ENCODE results near the gene RPL10A. TPM values are rescaled to one million over a fixed set of nuclear protein-coding genes. Genes with fewer than 3 reads are reported as not detected.

Gene RPL10A
- total RNA-seq, 6 experiments from 2014 or later: 366 to 446 (median 412) TPM

- whole genome bisulfite sequencing (ENCODE audit: insufficient coverage, low coverage, low lambda C conversion rate, missing lambda C conversion rate): 92% methylated on average over 4 of the region's 6 CpGs
- TF ChIP-seq CTCF (IDR thresholded peaks at IDR 0.05) (no peak), POLR2A (IDR thresholded peaks at IDR 0.05) (no peak)
- no peaks in the 10 kb centered on the region for H3K36me3 ChIP-seq
- H3K4me3 ChIP-seq: no peak overlapping the region
- H3K9me3 ChIP-seq: no peaks in the 10 kb centered on the region
- H3K4me1 ChIP-seq: peaks cover 0 to 7% (median 3%) of the 10 kb centered on the region in 4 donors
- H3K27me3 ChIP-seq: no peaks in the 10 kb centered on the region
- no peak overlapping the region for H3K27ac ChIP-seq
- ATAC-seq (no peak), DNase-seq (no peak)
- intact Hi-C loops (cut with DNase I): no loop called here
These were observed 32.6 kb downstream of the RPL10A start for GRCh38 chr6:35500782-35501181.

GRCh38 chr6:35501784-35502183 lies 33.6 kb downstream of the RPL10A start:
- WGBS (ENCODE audit: insufficient coverage, low coverage, low lambda C conversion rate, missing lambda C conversion rate): no CpG with 5 or more reads among the region's 2 CpGs
- H3K9me3 ChIP-seq: no peaks in the 10 kb centered on the region
- TF ChIP-seq CTCF (IDR thresholded peaks at IDR 0.05): no peak
- no peak for TF ChIP-seq POLR2A (IDR thresholded peaks at IDR 0.05)
- peaks cover 0 to 7% (median 2%) of the 10 kb centered on the region in 4 donors for H3K4me1 ChIP-seq
- DNase-seq (no peak), ATAC-seq (no peak)
- H3K4me3 ChIP-seq: no peak overlapping the region
- intact Hi-C loops (cut with DNase I): no loop called here
- no peaks in the 10 kb centered on the region for H3K27me3 ChIP-seq
- no peaks in the 10 kb centered on the region for H3K36me3 ChIP-seq
- no peak overlapping the region for H3K27ac ChIP-seq

- no peak overlapping the region for H3K4me3 ChIP-seq
- H3K36me3 ChIP-seq: no peaks in the 10 kb centered on the region
- WGBS (ENCODE audit: insufficient coverage, low coverage, low lambda C conversion rate, missing lambda C conversion rate): no CpG with 5 or more reads among the region's 15 CpGs
- intact Hi-C loops (cut with DNase I): no loop called here
- H3K9me3 ChIP-seq: no peaks in the 10 kb centered on the region
- DNase-seq: no peak
- TF ChIP-seq CTCF (IDR thresholded peaks at IDR 0.05): no peak
- TF ChIP-seq POLR2A (IDR thresholded peaks at IDR 0.05): no peak
- peak in 1 of 4 donors; percentile 10 for ATAC-seq
- no peaks in the 10 kb centered on the region for H3K4me1 ChIP-seq
- no peaks in the 10 kb centered on the region for H3K27me3 ChIP-seq
- H3K27ac ChIP-seq: no peak overlapping the region
These were observed 35.3 kb downstream of the RPL10A start for GRCh38 chr6:35503534-35503933.

- H3K27me3 ChIP-seq: no peaks in the 10 kb centered on the region
- intact Hi-C loops (cut with DNase I): no loop called here
- ATAC-seq (no peak), DNase-seq (no peak)
- WGBS (ENCODE audit: insufficient coverage, low coverage, low lambda C conversion rate, missing lambda C conversion rate): no CpG with 5 or more reads among the region's 21 CpGs
- no peaks in the 10 kb centered on the region for H3K4me1 ChIP-seq
- no peaks in the 10 kb centered on the region for H3K9me3 ChIP-seq
- no peak overlapping the region for H3K27ac ChIP-seq
- no peak overlapping the region for H3K4me3 ChIP-seq
- no peak for TF ChIP-seq CTCF (IDR thresholded peaks at IDR 0.05)
- TF ChIP-seq POLR2A (IDR thresholded peaks at IDR 0.05): no peak
- no peaks in the 10 kb centered on the region for H3K36me3 ChIP-seq
These were observed 37.8 kb downstream of the RPL10A start for GRCh38 chr6:35505999-35506412.

- no peaks in the 10 kb centered on the region for H3K9me3 ChIP-seq
- intact Hi-C loops (cut with DNase I): no loop called here
- no peak overlapping the region for H3K27ac ChIP-seq
- H3K4me3 ChIP-seq: no peak overlapping the region
- no peaks in the 10 kb centered on the region for H3K4me1 ChIP-seq
- WGBS (ENCODE audit: insufficient coverage, low coverage, low lambda C conversion rate, missing lambda C conversion rate): 92% methylated on average over 3 of the region's 3 CpGs
- TF ChIP-seq POLR2A (IDR thresholded peaks at IDR 0.05) (no peak), CTCF (IDR thresholded peaks at IDR 0.05) (no peak)
- DNase-seq: no peak
- no peak for ATAC-seq
- H3K36me3 ChIP-seq: no peaks in the 10 kb centered on the region
- H3K27me3 ChIP-seq: no peaks in the 10 kb centered on the region
These were observed 38.3 kb downstream of the RPL10A start for GRCh38 chr6:35506536-35506935.
